Measurements from ENCODE around the gene LBHD2. TPM values are rescaled to one million over a fixed set of nuclear protein-coding genes. Genes with fewer than 3 reads are reported as not detected.

The LBHD2 gene
- total and polyA plus RNA-seq, 2 of the 13 experiments (the other 11 are each of a cell fraction or from before 2014, with no cell fraction given), result 0.67 to 1.00 TPM

DNA sequence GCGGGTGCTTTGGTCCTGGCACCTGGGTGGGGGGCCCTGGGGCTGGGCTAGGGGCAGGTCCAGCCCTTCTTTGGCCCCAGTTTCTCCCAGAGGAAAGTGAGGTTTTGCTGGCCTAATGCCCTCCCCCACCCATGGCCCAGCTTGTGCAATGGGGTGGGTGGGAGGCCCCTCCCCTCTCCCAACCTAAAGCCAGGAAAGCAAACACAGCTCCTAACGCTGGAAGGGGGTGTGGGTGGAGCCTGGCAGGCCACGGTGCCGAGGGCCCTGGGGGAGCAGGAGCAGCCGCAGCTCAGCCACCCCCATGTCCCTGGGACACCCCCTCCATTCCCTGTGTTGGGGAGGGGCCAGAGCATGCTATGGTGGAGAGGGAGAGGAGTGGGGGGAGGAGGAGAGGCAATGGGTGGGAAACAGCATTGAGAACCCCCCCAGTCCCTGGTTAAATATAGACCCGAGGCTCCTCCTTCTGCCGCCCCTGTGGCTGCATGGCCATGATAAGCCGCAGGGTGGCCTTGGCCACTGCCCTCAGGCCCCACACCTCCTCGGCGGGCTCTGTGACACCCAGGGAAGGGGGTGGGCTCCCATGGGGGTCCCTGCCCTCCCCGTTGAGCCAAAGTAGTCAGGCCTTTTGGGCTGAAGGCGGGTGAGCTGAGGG is 15.2 kb downstream of the LBHD2 start (continued):
- TF ChIP-seq, protein P1, sequence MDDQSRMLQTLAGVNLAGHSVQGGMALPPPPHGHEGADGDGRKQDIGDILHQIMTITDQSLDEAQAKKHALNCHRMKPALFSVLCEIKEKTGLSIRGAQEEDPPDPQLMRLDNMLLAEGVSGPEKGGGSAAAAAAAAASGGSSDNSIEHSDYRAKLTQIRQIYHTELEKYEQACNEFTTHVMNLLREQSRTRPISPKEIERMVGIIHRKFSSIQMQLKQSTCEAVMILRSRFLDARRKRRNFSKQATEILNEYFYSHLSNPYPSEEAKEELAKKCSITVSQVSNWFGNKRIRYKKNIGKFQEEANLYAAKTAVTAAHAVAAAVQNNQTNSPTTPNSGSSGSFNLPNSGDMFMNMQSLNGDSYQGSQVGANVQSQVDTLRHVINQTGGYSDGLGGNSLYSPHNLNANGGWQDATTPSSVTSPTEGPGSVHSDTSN (CRISPR knock-in tag; IDR thresholded peaks at IDR 0.05; ENCODE audit: borderline replicate concordance), result no peak
- TF ChIP-seq, protein P2, sequence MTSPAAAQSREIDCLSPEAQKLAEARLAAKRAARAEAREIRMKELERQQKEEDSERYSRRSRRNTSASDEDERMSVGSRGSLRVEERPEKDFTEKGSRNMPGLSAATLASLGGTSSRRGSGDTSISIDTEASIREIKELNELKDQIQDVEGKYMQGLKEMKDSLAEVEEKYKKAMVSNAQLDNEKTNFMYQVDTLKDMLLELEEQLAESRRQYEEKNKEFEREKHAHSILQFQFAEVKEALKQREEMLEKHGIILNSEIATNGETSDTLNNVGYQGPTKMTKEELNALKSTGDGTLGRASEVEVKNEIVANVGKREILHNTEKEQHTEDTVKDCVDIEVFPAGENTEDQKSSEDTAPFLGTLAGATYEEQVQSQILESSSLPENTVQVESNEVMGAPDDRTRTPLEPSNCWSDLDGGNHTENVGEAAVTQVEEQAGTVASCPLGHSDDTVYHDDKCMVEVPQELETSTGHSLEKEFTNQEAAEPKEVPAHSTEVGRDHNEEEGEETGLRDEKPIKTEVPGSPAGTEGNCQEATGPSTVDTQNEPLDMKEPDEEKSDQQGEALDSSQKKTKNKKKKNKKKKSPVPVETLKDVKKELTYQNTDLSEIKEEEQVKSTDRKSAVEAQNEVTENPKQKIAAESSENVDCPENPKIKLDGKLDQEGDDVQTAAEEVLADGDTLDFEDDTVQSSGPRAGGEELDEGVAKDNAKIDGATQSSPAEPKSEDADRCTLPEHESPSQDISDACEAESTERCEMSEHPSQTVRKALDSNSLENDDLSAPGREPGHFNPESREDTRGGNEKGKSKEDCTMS (CRISPR knock-in tag; conservative IDR thresholded peaks at IDR 0.05), result no peak
- TF ChIP-seq ZNF792 (CRISPR knock-in tag; IDR thresholded peaks at IDR 0.05) (peak; percentile 87), GTF2F1 (IDR thresholded peaks at IDR 0.05; ENCODE audit: low read length) (no peak), ZNF563 (CRISPR knock-in tag; IDR thresholded peaks at IDR 0.05) (no peak; the same call in 1 of the 2 replicates), ZNF205 (CRISPR knock-in tag; IDR thresholded peaks at IDR 0.05) (no peak), PLRG1 (conservative IDR thresholded peaks at IDR 0.05) (no peak), THAP11 (CRISPR knock-in tag; IDR thresholded peaks at IDR 0.05) (peak; percentile 80), ZFP36L2 (CRISPR knock-in tag; IDR thresholded peaks at IDR 0.05) (no peak), MIXL1 (CRISPR knock-in tag; IDR thresholded peaks at IDR 0.05) (0 out of 2 replicates have a peak, but pooled peaks have one; percentile 27), KLF12 (CRISPR knock-in tag; IDR thresholded peaks at IDR 0.05; ENCODE audit: borderline replicate concordance) (peak; percentile 51), TOE1 (CRISPR knock-in tag; IDR thresholded peaks at IDR 0.05) (no peak), NONO (IDR thresholded peaks at IDR 0.05) (no peak), NONO (CRISPR knock-in tag; conservative IDR thresholded peaks at IDR 0.05) (peak; percentile 99), RORA (CRISPR knock-in tag; IDR thresholded peaks at IDR 0.05) (no peak)
- TF ChIP-seq, protein P3, sequence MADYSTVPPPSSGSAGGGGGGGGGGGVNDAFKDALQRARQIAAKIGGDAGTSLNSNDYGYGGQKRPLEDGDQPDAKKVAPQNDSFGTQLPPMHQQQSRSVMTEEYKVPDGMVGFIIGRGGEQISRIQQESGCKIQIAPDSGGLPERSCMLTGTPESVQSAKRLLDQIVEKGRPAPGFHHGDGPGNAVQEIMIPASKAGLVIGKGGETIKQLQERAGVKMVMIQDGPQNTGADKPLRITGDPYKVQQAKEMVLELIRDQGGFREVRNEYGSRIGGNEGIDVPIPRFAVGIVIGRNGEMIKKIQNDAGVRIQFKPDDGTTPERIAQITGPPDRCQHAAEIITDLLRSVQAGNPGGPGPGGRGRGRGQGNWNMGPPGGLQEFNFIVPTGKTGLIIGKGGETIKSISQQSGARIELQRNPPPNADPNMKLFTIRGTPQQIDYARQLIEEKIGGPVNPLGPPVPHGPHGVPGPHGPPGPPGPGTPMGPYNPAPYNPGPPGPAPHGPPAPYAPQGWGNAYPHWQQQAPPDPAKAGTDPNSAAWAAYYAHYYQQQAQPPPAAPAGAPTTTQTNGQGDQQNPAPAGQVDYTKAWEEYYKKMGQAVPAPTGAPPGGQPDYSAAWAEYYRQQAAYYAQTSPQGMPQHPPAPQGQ (CRISPR knock-in tag; IDR thresholded peaks at IDR 0.05; ENCODE audit: borderline replicate concordance), result no peak
- TF ChIP-seq, protein P4, sequence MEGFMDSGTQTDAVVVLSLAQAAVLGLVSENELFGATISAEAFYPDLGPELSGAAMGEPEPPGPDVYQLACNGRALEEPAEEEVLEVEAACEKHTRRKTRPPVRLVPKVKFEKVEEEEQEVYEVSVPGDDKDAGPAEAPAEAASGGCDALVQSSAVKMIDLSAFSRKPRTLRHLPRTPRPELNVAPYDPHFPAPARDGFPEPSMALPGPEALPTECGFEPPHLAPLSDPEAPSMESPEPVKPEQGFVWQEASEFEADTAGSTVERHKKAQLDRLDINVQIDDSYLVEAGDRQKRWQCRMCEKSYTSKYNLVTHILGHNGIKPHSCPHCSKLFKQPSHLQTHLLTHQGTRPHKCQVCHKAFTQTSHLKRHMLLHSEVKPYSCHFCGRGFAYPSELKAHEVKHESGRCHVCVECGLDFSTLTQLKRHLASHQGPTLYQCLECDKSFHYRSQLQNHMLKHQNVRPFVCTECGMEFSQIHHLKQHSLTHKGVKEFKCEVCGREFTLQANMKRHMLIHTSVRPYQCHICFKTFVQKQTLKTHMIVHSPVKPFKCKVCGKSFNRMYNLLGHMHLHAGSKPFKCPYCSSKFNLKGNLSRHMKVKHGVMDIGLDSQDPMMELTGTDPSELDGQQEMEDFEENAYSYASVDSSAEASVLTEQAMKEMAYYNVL (CRISPR knock-in tag; IDR thresholded peaks at IDR 0.05; ENCODE audit: borderline replicate concordance), result peak; percentile 86
- TF ChIP-seq, protein P5, sequence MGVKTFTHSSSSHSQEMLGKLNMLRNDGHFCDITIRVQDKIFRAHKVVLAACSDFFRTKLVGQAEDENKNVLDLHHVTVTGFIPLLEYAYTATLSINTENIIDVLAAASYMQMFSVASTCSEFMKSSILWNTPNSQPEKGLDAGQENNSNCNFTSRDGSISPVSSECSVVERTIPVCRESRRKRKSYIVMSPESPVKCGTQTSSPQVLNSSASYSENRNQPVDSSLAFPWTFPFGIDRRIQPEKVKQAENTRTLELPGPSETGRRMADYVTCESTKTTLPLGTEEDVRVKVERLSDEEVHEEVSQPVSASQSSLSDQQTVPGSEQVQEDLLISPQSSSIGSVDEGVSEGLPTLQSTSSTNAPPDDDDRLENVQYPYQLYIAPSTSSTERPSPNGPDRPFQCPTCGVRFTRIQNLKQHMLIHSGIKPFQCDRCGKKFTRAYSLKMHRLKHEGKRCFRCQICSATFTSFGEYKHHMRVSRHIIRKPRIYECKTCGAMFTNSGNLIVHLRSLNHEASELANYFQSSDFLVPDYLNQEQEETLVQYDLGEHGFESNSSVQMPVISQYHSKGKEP (CRISPR knock-in tag; IDR thresholded peaks at IDR 0.05), result no peak
